Kidney (tissue), 14 donors: ENCODE data around the gene ANKS6. TPM values are rescaled to one million over a fixed set of nuclear protein-coding genes. Genes with fewer than 3 reads are reported as not detected.

Experiments
- DNase-seq, 5 donors: peaks; one replicate each; pipeline ENCODE4 v3.0.0-alpha.2; 2013 to 2020
- FAIRE-seq: peaks from 2 replicates; lab custom pipeline; 2012; peaks lifted over from hg19 to GRCh38; lab: Jason Lieb, UNC
- H3K27ac ChIP-seq, 2 donors: one replicate each; pipeline ENCODE4 v1.7.0; 2013; ENCODE audit warnings: low read depth in 2 of 2, low read length in 2 of 2, inconsistent platforms in 1 of 2
- H3K27me3 ChIP-seq: one replicate; pipeline ENCODE4 v1.7.1; 2013; ENCODE audit warnings: low read length, inconsistent platforms; ENCODE audit not compliant: control insufficient read depth, insufficient read depth
- H3K36me3 ChIP-seq, 3 donors: one replicate each; pipeline versions ENCODE4 v1.7.0 to v1.7.1; 2013; ENCODE audit warnings: low read length in 3 of 3, control low read depth in 1 of 3, inconsistent platforms in 1 of 3; ENCODE audit not compliant: insufficient read depth in 3 of 3, control insufficient read depth in 2 of 3
- H3K4me1 ChIP-seq, 3 donors: one replicate each; pipeline versions ENCODE4 v1.7.0 to v1.7.1; 2013; ENCODE audit warnings: low read length in 3 of 3, inconsistent platforms in 1 of 3, low read depth in 1 of 3; ENCODE audit not compliant: control insufficient read depth in 2 of 3, insufficient read depth in 2 of 3
- H3K4me3 ChIP-seq, 3 donors: one replicate each; pipeline versions ENCODE4 v1.7.0 to v1.8.1; 2013; ENCODE audit warnings: low read length in 3 of 3, control low read depth in 1 of 3, inconsistent platforms in 1 of 3
- H3K9ac ChIP-seq, 3 donors: one replicate each; pipeline versions ENCODE4 v1.7.0 to v1.7.1; 2013; ENCODE audit warnings: low read length in 3 of 3, control low read depth in 1 of 3, inconsistent platforms in 1 of 3
- H3K9me3 ChIP-seq, 3 donors: one replicate each; pipeline versions ENCODE4 v1.7.0 to v1.7.1; 2013; ENCODE audit warnings: low read length in 3 of 3, control low read depth in 1 of 3, inconsistent platforms in 1 of 3; ENCODE audit not compliant: control insufficient read depth in 2 of 3, insufficient read depth in 1 of 3
- CTCF ChIP-seq: IDR thresholded peaks from 3 replicates; pipeline ENCODE4 v1.5.1; 2012; ENCODE audit warnings: mild to moderate bottlenecking, moderate library complexity, borderline replicate concordance; ENCODE audit not compliant: insufficient read depth; ENCODE audit errors: extremely low read depth
- intact Hi-C: fragments of 100-400 bp; cut with DNase I; formaldehyde crosslinking; loops from one replicate; pipeline ENCODE4 v1.11.1; 2022
- polyA plus RNA-seq: library from polyadenylated mRNA; stranded (reverse); fragments of 350-450 nt; fragmentation: Illumina TruSeq; extraction: RNeasy Lipid Tissue Mini Kit (QIAGEN cat#74804); gene quantifications from one replicate; pipeline ENCODE4 v1.2.3, GENCODE V29; 2014; ENCODE audit warnings: low read depth, low replicate concordance; ENCODE audit not compliant: insufficient read depth
- total RNA-seq: library from RNA; stranded (reverse); fragmentation: NEBNext Ultra II Directional; extraction: Animal tissue kit (Norgen Biotek cat#: 25700); gene quantifications from one replicate; pipeline ENCODE4 v1.2.1, GENCODE V29; 2021
- donor health status: control.
- donor health status: control.
- donor health status: control.
- donor health status: control.
- donor health status: control.
- donor health status: DM: yes; HTN: yes; CAD: no.
- donor health status: Normal renal cell carcinoma (clear cell type).

The ANKS6 gene
- total and polyA plus RNA-seq, 2 donors from 2014 or later, result 22.0 to 31.8 TPM

- intact Hi-C loops, result loop anchor here (10.0 kb wide), 1 partner anchor 305 kb away; no protein-coding TSS in a partner anchor
- TF ChIP-seq CTCF, result no peak
- DNase-seq (no peak), FAIRE-seq (no peak)
- no peaks in the 10 kb centered on the region for H3K36me3 ChIP-seq
- no peaks in the 10 kb centered on the region for H3K27me3 ChIP-seq
- no peaks in the 10 kb centered on the region for H3K9me3 ChIP-seq
- H3K9ac ChIP-seq, result no peak overlapping the region
- H3K4me3 ChIP-seq, result no peak overlapping the region
- no peaks in the 10 kb centered on the region for H3K4me1 ChIP-seq
- H3K27ac ChIP-seq, result no peak overlapping the region
These were observed 43.4 kb upstream of the ANKS6 start for GRCh38 chr9:98839724-98840123.

GRCh38 chr9:98838868-98839565 lies 42.7 kb upstream of the ANKS6 start:
- DNase-seq, result no peak
- H3K27ac ChIP-seq, result no peak overlapping the region
- H3K9ac ChIP-seq, result no peak overlapping the region
- FAIRE-seq, result no peak
- no peaks in the 10 kb centered on the region for H3K27me3 ChIP-seq
- intact Hi-C loops, result no loop called here
- H3K4me3 ChIP-seq, result no peak overlapping the region
- no peaks in the 10 kb centered on the region for H3K4me1 ChIP-seq
- H3K9me3 ChIP-seq, result no peaks in the 10 kb centered on the region
- no peaks in the 10 kb centered on the region for H3K36me3 ChIP-seq
- TF ChIP-seq CTCF, result no peak

- no peak for FAIRE-seq
- Histone ChIP-seq H3K9me3 (no peaks in the 10 kb centered on the region), H3K4me3 (no peak overlapping the region), H3K4me1 (no peaks in the 10 kb centered on the region), H3K36me3 (no peaks in the 10 kb centered on the region), H3K27me3 (no peaks in the 10 kb centered on the region), H3K9ac (no peak overlapping the region), H3K27ac (no peak overlapping the region)
- no peak for TF ChIP-seq CTCF
- intact Hi-C loops, result no loop called here
- DNase-seq, result no peak
These were observed 42.0 kb upstream of the ANKS6 start for GRCh38 chr9:98838155-98838867.
